Liver (tissue), 9 donors: ENCODE results near the gene FRMD5. TPM values are rescaled to one million over a fixed set of nuclear protein-coding genes. Genes with fewer than 3 reads are reported as not detected.
"Not testable (repeated sequence)": the region's sequence is repeated elsewhere in the genome, so short reads cannot be mapped to it uniquely, and the experiment has no call there.

Source experiments
- DNase-seq: peaks from one replicate; pipeline ENCODE4 v3.0.0-alpha.2; 2017; ENCODE audit warnings: low spot score
- H3K27ac ChIP-seq, 2 donors: one replicate each; pipeline ENCODE4 v1.7.0; 2013; ENCODE audit warnings: inconsistent platforms in 2 of 2, low read length in 2 of 2, control low read depth in 1 of 2, low read depth in 1 of 2, mild to moderate bottlenecking in 1 of 2
- H3K27me3 ChIP-seq, 4 donors: one replicate each; pipeline versions ENCODE4 v1.6.1 to v1.7.0; 2013; ENCODE audit warnings: low read length in 3 of 4, inconsistent platforms in 1 of 4, mild to moderate bottlenecking in 1 of 4, moderate library complexity in 1 of 4; ENCODE audit not compliant: control insufficient read depth in 4 of 4, insufficient read depth in 4 of 4
- H3K36me3 ChIP-seq, 4 donors: one replicate each; pipeline versions ENCODE4 v1.6.1 to v1.7.0; 2013; ENCODE audit warnings: low read length in 3 of 4, mild to moderate bottlenecking in 3 of 4, low read depth in 1 of 4, moderate library complexity in 1 of 4; ENCODE audit not compliant: control insufficient read depth in 4 of 4, insufficient read depth in 3 of 4
- H3K4me1 ChIP-seq, 4 donors: one replicate each; pipeline versions ENCODE4 v1.6.1 to v1.7.0; 2013; ENCODE audit warnings: low read length in 3 of 4, mild to moderate bottlenecking in 3 of 4, moderate library complexity in 1 of 4; ENCODE audit not compliant: control insufficient read depth in 4 of 4, insufficient read depth in 4 of 4
- H3K4me3 ChIP-seq, 3 donors: one replicate each; pipeline versions ENCODE4 v1.6.1 to v1.7.0; 2013; ENCODE audit warnings: low read length in 3 of 3, control low read depth in 1 of 3, low read depth in 1 of 3, mild to moderate bottlenecking in 1 of 3
- H3K9ac ChIP-seq, 2 donors: one replicate each; pipeline ENCODE4 v1.7.0; 2013; ENCODE audit warnings: low read length in 2 of 2, mild to moderate bottlenecking in 2 of 2, moderate library complexity in 2 of 2, control low read depth in 1 of 2, low read depth in 1 of 2
- H3K9me3 ChIP-seq, 4 donors: one replicate each; pipeline versions ENCODE4 v1.6.1 to v1.7.0; 2013; ENCODE audit warnings: low read length in 3 of 4; ENCODE audit not compliant: control insufficient read depth in 4 of 4
- ATF3 ChIP-seq: IDR thresholded peaks from 2 replicates; pipeline ENCODE4 v1.6.1; 2016; ENCODE audit warnings: antibody characterized with exemption
- CTCF ChIP-seq: fragments of 150-350 bp; IDR thresholded peaks from 2 replicates; pipeline ENCODE4 v1.5.1; 2017; ENCODE audit warnings: improper control_type of control experiment, low read depth, low read length; ENCODE audit not compliant: missing input control
- EGR1 ChIP-seq, 2 donors: IDR thresholded peaks; 2 replicates each; pipeline ENCODE4 v1.6.1; 2016 to 2018; ENCODE audit warnings: antibody characterized with exemption in 2 of 2, low read depth in 2 of 2
- GABPA ChIP-seq, 2 donors: IDR thresholded peaks in 1 of 2; conservative IDR thresholded peaks in 1 of 2; 2 replicates each; pipeline ENCODE4 v1.6.1; 2016; ENCODE audit warnings: antibody characterized with exemption in 2 of 2, mild to moderate bottlenecking in 1 of 2, moderate library complexity in 1 of 2
- HNF4A ChIP-seq, 2 donors: conservative IDR thresholded peaks; 2 replicates each; pipeline ENCODE4 v1.6.1; 2016; ENCODE audit warnings: antibody characterized with exemption in 2 of 2, mild to moderate bottlenecking in 2 of 2
- HNF4G ChIP-seq: IDR thresholded peaks from 2 replicates; pipeline ENCODE4 v1.6.1; 2016; ENCODE audit warnings: antibody characterized with exemption
- MAX ChIP-seq: IDR thresholded peaks from 2 replicates; pipeline ENCODE4 v1.6.1; 2016; ENCODE audit warnings: antibody characterized with exemption
- REST ChIP-seq: IDR thresholded peaks from 2 replicates; pipeline ENCODE4 v1.6.1; 2016; ENCODE audit warnings: antibody characterized with exemption, mild to moderate bottlenecking
- ZBTB33 ChIP-seq: IDR thresholded peaks from 2 replicates; pipeline ENCODE4 v1.6.1; 2016; ENCODE audit warnings: antibody characterized with exemption
- WGBS: extraction: QIAGEN DNeasy Blood & Tissue Kit; methylation state at CpG from one replicate; pipeline ENCODE4 v1.1.7; 2013; 5-methylcytosine and 5-hydroxymethylcytosine counted together
- polyA plus RNA-seq, 2 donors: library from polyadenylated mRNA; stranded (reverse) in 1 of 2; unstranded in 1 of 2; fragments of 200-250 nt in 1 of 2; fragments of >200 nt in 1 of 2; fragmentation: Nextera tagmentation in 1 of 2; extraction: Ambion mirVana in 1 of 2; gene quantifications; one replicate each; pipeline versions ENCODE4 v1.2.1 to v1.2.3, GENCODE V29; 2013 to 2015
- total RNA-seq, 2 donors: library from RNA; depleted of rRNA; stranded (reverse); fragments of >200 nt; gene quantifications; one replicate each; pipeline ENCODE4 v1.2.3, GENCODE V29; 2014
- donor health status: healthy.
- donor health status: healthy.
- donor health status: healthy.
- donor health status: healthy.
- donor health status: healthy.

The FRMD5 gene
- total and polyA plus RNA-seq, 4 donors: 0.01 to 0.25 TPM; not detected in 2

- TF ChIP-seq HNF4G: no peak
Measured at GRCh38 chr15:44010089-44010488, 185.0 kb downstream of the FRMD5 start (continued).

- no peak for DNase-seq
- H3K9me3 ChIP-seq: no peaks in the 10 kb centered on the region
- no peaks in the 10 kb centered on the region for H3K27me3 ChIP-seq
- H3K9ac ChIP-seq: no peak overlapping the region
- no peak overlapping the region for H3K4me3 ChIP-seq
- H3K27ac ChIP-seq: no peak overlapping the region
- H3K4me1 ChIP-seq: no peaks in the 10 kb centered on the region
- TF ChIP-seq REST: no peak
- no peak for TF ChIP-seq GABPA (IDR thresholded peaks at IDR 0.05 in 1 of 2, conservative IDR thresholded peaks at IDR 0.05 in 1 of 2)
- TF ChIP-seq MAX: no peak
- TF ChIP-seq EGR1 (IDR thresholded peaks at IDR 0.05; ENCODE audit: low read depth in 2 of 2): no peak
- TF ChIP-seq CTCF: no peak
- no peak for TF ChIP-seq HNF4A (conservative IDR thresholded peaks at IDR 0.05)
- no peak for TF ChIP-seq ZBTB33
- TF ChIP-seq HNF4G: no peak
- TF ChIP-seq ATF3: no peak
- H3K36me3 ChIP-seq: no peaks in the 10 kb centered on the region
- 83% methylated on average over 2 of the region's 2 CpGs for WGBS
Measured at GRCh38 chr15:44009038-44009437, 186.0 kb downstream of the FRMD5 start.

- not testable (repeated sequence) for H3K27ac ChIP-seq, DNase-seq
- 70% methylated on average over 6 of the region's 6 CpGs for WGBS
Measured at GRCh38 chr15:44000248-44000647, 194.8 kb downstream of the FRMD5 start.

More at GRCh38 chr15:44000248-44000647, 194.8 kb downstream of the FRMD5 start:
- not testable (repeated sequence) for H3K9me3 ChIP-seq, H3K36me3 ChIP-seq, H3K4me1 ChIP-seq, H3K27me3 ChIP-seq, H3K4me3 ChIP-seq, H3K9ac ChIP-seq
